HFF-Myc (cell line): ENCODE results near the gene C11orf58.

Source experiments
- DNase-seq: peaks from one replicate; pipeline ENCODE4 v3.0.0-alpha.2; 2011; ENCODE audit warnings: low read depth; ENCODE audit errors: extremely low read depth
- H3K4me3 ChIP-seq: replicated peaks from 2 replicates; pipeline ENCODE4 v1.5.1; 2011; ENCODE audit warnings: low read depth, mild to moderate bottlenecking, control low read depth, low read length
- TF ChIP-seq, protein P1 (sequence below): IDR thresholded peaks from 2 replicates; pipeline ENCODE4 v1.5.1; 2012; ENCODE audit warnings: mild to moderate bottlenecking, low read depth, low read length, control low read depth; ENCODE audit errors: missing control alignments

The C11orf58 gene

DNA sequence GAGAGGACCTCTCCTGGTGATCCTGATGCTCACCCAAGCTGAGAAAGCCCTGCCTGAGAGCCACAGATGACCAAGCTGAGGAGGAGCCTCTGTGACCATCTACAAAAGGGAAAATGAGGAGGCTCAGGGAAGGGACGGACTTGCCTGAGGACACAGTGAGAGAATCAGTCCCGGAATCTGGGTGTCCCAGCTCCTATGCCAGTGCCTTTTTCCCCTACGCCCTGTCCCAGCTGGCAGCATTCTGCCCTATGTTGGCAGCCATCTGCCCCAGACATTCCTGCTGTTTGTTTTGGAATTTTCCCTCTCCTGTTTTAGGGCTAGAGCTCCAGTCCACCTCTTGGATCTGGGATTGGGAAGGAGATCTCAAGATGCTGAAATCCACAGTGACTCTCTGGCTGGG is 54.6 kb downstream of the C11orf58 start:
- TF ChIP-seq, protein P1, sequence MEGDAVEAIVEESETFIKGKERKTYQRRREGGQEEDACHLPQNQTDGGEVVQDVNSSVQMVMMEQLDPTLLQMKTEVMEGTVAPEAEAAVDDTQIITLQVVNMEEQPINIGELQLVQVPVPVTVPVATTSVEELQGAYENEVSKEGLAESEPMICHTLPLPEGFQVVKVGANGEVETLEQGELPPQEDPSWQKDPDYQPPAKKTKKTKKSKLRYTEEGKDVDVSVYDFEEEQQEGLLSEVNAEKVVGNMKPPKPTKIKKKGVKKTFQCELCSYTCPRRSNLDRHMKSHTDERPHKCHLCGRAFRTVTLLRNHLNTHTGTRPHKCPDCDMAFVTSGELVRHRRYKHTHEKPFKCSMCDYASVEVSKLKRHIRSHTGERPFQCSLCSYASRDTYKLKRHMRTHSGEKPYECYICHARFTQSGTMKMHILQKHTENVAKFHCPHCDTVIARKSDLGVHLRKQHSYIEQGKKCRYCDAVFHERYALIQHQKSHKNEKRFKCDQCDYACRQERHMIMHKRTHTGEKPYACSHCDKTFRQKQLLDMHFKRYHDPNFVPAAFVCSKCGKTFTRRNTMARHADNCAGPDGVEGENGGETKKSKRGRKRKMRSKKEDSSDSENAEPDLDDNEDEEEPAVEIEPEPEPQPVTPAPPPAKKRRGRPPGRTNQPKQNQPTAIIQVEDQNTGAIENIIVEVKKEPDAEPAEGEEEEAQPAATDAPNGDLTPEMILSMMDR = no peak
- no peak for DNase-seq
- H3K4me3 ChIP-seq = no peak overlapping the region

DNA sequence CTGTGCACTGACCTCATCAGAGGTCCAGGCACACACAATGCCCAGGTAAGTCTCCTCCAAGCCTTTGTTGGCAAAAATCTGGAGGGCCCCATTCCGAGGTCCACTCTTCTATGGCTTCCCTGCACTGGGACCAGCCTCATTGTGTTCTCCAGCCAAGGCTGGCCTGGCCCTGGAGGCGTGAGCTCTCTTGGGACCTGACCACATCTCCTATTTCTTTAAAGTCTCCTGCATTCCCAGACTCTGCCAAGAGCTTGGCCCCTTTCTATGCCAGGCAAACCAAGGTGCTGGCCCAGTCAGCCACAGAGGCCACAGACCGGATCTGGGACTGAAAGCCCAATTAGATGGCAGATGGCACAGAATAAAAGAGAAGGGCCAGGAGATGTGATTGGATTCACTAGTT is 55.1 kb downstream of the C11orf58 start:
- no peak overlapping the region for H3K4me3 ChIP-seq
- DNase-seq = no peak
- TF ChIP-seq, protein P1 = no peak

GRCh38 chr11:16794047-16794818 is 55.8 kb downstream of the C11orf58 start:
- DNase-seq = no peak
- H3K4me3 ChIP-seq = no peak overlapping the region
- TF ChIP-seq, protein P1 = no peak

DNA sequence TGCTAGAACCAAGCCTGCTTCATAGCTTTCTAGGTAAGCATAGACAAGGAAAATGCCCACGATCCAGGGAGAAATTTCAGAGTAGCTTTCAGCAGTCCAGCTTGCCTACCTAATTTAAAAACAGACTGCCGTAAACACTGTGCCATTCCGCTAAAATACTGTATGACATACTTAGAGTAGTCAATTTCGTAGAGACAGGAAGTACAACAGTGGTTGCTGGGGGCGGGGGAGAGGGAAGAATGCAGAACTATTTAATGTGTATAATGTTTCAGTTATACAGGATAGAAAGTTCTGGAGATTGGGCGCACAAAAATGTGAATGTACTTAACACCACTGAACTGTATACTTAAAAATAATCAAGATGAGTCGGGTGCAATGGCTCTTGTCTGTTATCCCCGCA is 56.7 kb downstream of the C11orf58 start:
- no peak for DNase-seq
- no peak overlapping the region for H3K4me3 ChIP-seq
- TF ChIP-seq, protein P1 = no peak

- TF ChIP-seq, protein P1 = no peak
- H3K4me3 ChIP-seq = no peak overlapping the region
- DNase-seq = no peak
These were observed 57.9 kb downstream of the C11orf58 start for GRCh38 chr11:16796311-16796710.

GRCh38 chr11:16797776-16798175 is 59.3 kb downstream of the C11orf58 start:
- TF ChIP-seq, protein P1 = no peak
- DNase-seq = no peak
- no peak overlapping the region for H3K4me3 ChIP-seq

GRCh38 chr11:16799221-16799620 is 60.8 kb downstream of the C11orf58 start:
- TF ChIP-seq, protein P1 = no peak
- DNase-seq = no peak
- no peak overlapping the region for H3K4me3 ChIP-seq
